CD4-positive, CD25-positive, alpha-beta regulatory T cell (primary cell): ENCODE measurements around the gene PTPRN2. TPM values are rescaled to one million over a fixed set of nuclear protein-coding genes. Genes with fewer than 3 reads are reported as not detected.
"Not testable (repeated sequence)": the region's sequence is repeated elsewhere in the genome, so short reads cannot be mapped to it uniquely, and the experiment has no call there.

Experiments used
- ATAC-seq, 2 donors: fragments of 150-1000 bp; cut with Tn5 transposase; one replicate each; pipeline ENCODE4 v1.10.0; 2021; ENCODE audit warnings: low read depth in 2 of 2, moderate number of reproducible peaks in 2 of 2, moderate library complexity in 1 of 2
- DNase-seq, 3 donors: peaks; one replicate each; pipeline versions ENCODE4 v3.0.0 to v3.0.0-alpha.2; 2012 to 2022; ENCODE audit warnings: mixed read lengths in 1 of 3
- H3K27ac ChIP-seq: one replicate; pipeline ENCODE4 v1.7.0; 2013; ENCODE audit warnings: mild to moderate bottlenecking, low read length; ENCODE audit not compliant: insufficient read depth, poor library complexity, severe bottlenecking
- H3K27me3 ChIP-seq: one replicate; pipeline ENCODE4 v1.7.0; 2013; ENCODE audit warnings: low read length; ENCODE audit not compliant: control insufficient read depth, insufficient read depth
- H3K36me3 ChIP-seq: one replicate; pipeline ENCODE4 v1.7.0; 2013; ENCODE audit warnings: mild to moderate bottlenecking, low read length, moderate library complexity; ENCODE audit not compliant: control insufficient read depth, insufficient read depth
- H3K4me1 ChIP-seq: 2 replicates; pipeline ENCODE4 v1.7.0; 2013; ENCODE audit warnings: mild to moderate bottlenecking, low read length; ENCODE audit not compliant: insufficient read depth, control insufficient read depth, poor library complexity, severe bottlenecking
- H3K4me3 ChIP-seq: one replicate; pipeline ENCODE4 v1.7.0; 2013; ENCODE audit warnings: low read depth, mild to moderate bottlenecking, low read length, moderate library complexity
- H3K9me3 ChIP-seq, 2 experiments: 1 replicate in 1 of 2; 2 replicates in 1 of 2; pipeline ENCODE4 v1.7.0; 2013; ENCODE audit warnings: low read length in 2 of 2, mild to moderate bottlenecking in 1 of 2, moderate library complexity in 1 of 2; ENCODE audit not compliant: control insufficient read depth in 2 of 2
- H3K27ac Mint-ChIP-seq, 3 donors: one replicate each; pipeline ENCODE4 v1.8.0; 2020 to 2022; ENCODE audit warnings: mild to moderate bottlenecking in 3 of 3, mixed read lengths in 3 of 3, moderate library complexity in 2 of 3
- H3K27me3 Mint-ChIP-seq: one replicate; pipeline ENCODE4 v1.8.0; 2022; ENCODE audit warnings: mild to moderate bottlenecking, mixed read lengths
- H3K36me3 Mint-ChIP-seq: one replicate; pipeline ENCODE4 v1.8.0; 2020; ENCODE audit warnings: mixed read lengths
- H3K4me1 Mint-ChIP-seq, 4 donors: one replicate each; pipeline ENCODE4 v1.8.0; 2020 to 2022; ENCODE audit warnings: mixed read lengths in 4 of 4, mild to moderate bottlenecking in 1 of 4
- H3K4me3 Mint-ChIP-seq, 4 donors: one replicate each; pipeline ENCODE4 v1.8.0; 2020 to 2022; ENCODE audit warnings: mild to moderate bottlenecking in 4 of 4, mixed read lengths in 4 of 4, moderate library complexity in 3 of 4
- H3K9me3 Mint-ChIP-seq, 7 donors: one replicate each; pipeline ENCODE4 v1.8.0; 2020 to 2022; ENCODE audit warnings: mixed read lengths in 7 of 7, mild to moderate bottlenecking in 3 of 7, moderate library complexity in 2 of 7
- polyA plus RNA-seq, 4 donors: library from polyadenylated mRNA; unstranded; fragments of 300-500 nt; fragmentation: Illumina TruSeq; gene quantifications; one replicate each; pipeline ENCODE4 v1.2.3, GENCODE V29; 2021
- total RNA-seq: library from RNA; stranded (reverse); gene quantifications from one replicate; pipeline ENCODE4 v1.2.3, GENCODE V29; 2022

Gene PTPRN2
- total and polyA plus RNA-seq, 5 donors from 2014 or later = 1.6 to 4.7 (median 2.7) TPM

DNA sequence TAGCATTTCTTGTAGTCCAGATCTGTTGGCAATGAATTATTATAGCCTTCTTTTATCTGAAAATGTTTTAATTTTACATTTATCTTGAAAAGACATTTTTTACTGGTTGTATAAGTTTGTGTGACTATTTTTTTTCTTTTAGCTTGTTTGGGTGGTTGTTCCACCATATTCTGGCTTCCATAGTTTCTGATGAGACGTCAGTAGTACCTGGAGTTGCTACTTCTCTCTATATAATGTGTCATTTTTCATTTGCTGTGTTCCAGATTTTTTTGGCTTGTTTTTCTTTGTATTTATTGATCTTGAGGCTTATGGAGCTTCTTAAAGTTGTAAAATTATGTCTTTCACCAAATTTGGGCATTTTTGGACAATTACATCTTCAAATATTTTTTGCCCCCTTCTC, 1082.0 kb downstream of the PTPRN2 start:
- DNase-seq = no peak
- no peaks in the 10 kb centered on the region for H3K27me3 ChIP-seq
- Mint-ChIP-seq H3K36me3 (peaks cover 6% of the 10 kb centered on the region), H3K27me3 (peaks cover 35% of the 10 kb centered on the region), H3K27ac (peak overlapping the region in 2 of 3 donors; percentile 75 to 98), H3K4me3 (peak overlapping the region in 1 of 4 donors; percentile 47), H3K9me3 (peaks cover 0 to 7% (median 0%) of the 10 kb centered on the region in 7 donors), H3K4me1 (peaks cover 12 to 34% (median 26%) of the 10 kb centered on the region in 4 donors)
- no peaks in the 10 kb centered on the region for H3K36me3 ChIP-seq
- H3K27ac ChIP-seq = no peak overlapping the region
- H3K4me3 ChIP-seq = no peak overlapping the region
- no peak for ATAC-seq
- H3K4me1 ChIP-seq = peaks cover 26% of the 10 kb centered on the region
- peaks cover 3 to 6% of the 10 kb centered on the region in 2 experiments for H3K9me3 ChIP-seq

DNA sequence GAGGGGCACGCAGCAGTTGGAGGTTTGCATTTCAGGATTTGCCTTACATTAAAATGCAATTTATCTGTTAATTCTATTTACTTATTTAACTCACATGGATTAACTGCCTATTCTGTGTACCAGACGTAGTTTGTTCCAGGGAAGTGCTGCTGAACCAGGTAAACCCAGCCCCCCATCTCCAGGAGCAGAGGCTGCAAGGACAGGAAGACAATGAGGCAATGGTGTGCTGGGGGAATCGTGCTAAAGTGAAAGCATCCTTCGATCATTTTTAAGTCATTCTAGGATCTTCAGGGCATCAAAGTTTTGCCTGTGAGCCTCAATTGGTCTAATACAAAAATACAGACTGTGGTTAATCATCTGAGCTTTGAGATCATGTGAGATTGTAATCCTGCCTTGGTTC, 1084.4 kb downstream of the PTPRN2 start:
- ATAC-seq (no peak), DNase-seq (peak in 1 of 3 donors; percentile 49)
- Histone ChIP-seq H3K27ac (peak overlapping the region; percentile 81), H3K4me1 (peaks cover 26% of the 10 kb centered on the region), H3K4me3 (peak overlapping the region; percentile 80), H3K9me3 (peaks cover 3 to 6% of the 10 kb centered on the region in 2 experiments), H3K27me3 (no peaks in the 10 kb centered on the region), H3K36me3 (no peaks in the 10 kb centered on the region)
- Mint-ChIP-seq H3K4me1 (peaks cover 12 to 36% (median 26%) of the 10 kb centered on the region in 4 donors), H3K4me3 (peak overlapping the region; percentile 61 to 86 (median 80)), H3K9me3 (peaks cover 0 to 7% (median 0%) of the 10 kb centered on the region in 7 donors), H3K27ac (peak overlapping the region; percentile 95 to 98 (median 96)), H3K27me3 (peaks cover 23% of the 10 kb centered on the region), H3K36me3 (peaks cover 6% of the 10 kb centered on the region)

DNA sequence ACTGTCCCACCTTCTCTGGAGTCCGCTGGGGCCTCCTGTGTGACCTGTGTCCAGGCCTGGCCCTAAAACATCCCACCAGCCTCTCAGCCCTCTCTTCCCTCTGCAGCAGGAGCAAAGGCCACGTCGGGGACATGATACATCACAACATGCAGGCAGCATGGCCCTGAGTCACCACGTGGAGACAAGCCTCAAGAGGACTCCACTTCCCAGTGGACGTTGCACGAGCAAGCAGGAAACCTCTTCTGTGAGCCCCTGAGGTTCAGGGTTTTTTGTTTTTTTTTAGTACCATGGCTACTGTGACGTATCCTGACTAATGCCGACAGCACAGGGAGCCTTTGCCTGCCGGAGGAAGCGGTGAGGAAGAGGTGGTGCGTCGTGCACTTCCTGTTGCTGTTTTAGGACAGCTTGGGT, 1084.9 kb downstream of the PTPRN2 start:
- Mint-ChIP-seq H3K36me3 (peaks cover 6% of the 10 kb centered on the region), H3K9me3 (peaks cover 0 to 7% (median 0%) of the 10 kb centered on the region in 7 donors), H3K27ac (peak overlapping the region; percentile 95 to 98 (median 96)), H3K27me3 (peaks cover 19% of the 10 kb centered on the region), H3K4me1 (peaks cover 12 to 36% (median 26%) of the 10 kb centered on the region in 4 donors), H3K4me3 (peak overlapping the region; percentile 61 to 86 (median 80))
- DNase-seq (peak; percentile 54 to 92 (median 89)), ATAC-seq (peak; percentile 97 to 98)
- Histone ChIP-seq H3K9me3 (peaks cover 3 to 6% of the 10 kb centered on the region in 2 experiments), H3K27me3 (no peaks in the 10 kb centered on the region), H3K4me3 (peak overlapping the region; percentile 80), H3K27ac (peak overlapping the region; percentile 81), H3K4me1 (peaks cover 26% of the 10 kb centered on the region), H3K36me3 (no peaks in the 10 kb centered on the region)

DNA sequence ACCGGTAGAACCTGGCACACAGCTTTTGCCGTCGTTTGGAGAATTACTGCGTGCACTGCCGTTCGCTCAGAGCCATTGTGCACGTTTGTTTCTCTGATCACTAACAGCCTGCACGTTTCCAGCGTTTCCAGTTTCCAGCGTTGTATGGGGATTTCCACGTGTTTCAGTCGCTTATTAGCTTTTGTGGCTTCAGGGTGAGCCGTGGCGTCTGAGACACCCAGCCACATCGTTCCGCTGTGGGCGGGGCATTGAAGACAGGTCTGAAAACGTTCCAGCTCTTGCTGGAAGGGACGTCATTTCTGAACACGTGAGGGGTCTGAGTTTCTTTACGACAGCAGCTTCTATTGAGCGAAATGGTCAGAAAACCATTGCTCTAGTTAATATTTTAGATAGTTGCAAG, 1086.0 kb downstream of the PTPRN2 start:
- Histone ChIP-seq H3K27me3 (no peaks in the 10 kb centered on the region), H3K36me3 (no peaks in the 10 kb centered on the region), H3K4me1 (peaks cover 26% of the 10 kb centered on the region), H3K9me3 (peaks cover 3 to 6% of the 10 kb centered on the region in 2 experiments), H3K27ac (no peak overlapping the region), H3K4me3 (no peak overlapping the region)
- peak in 2 of 3 donors; percentile 17 to 19 for DNase-seq
- H3K36me3 Mint-ChIP-seq = peaks cover under 1% of the 10 kb centered on the region
- H3K27ac Mint-ChIP-seq = peak overlapping the region in 2 of 3 donors; percentile 95 to 98
- H3K9me3 Mint-ChIP-seq = peaks cover 0 to 2% (median 0%) of the 10 kb centered on the region in 7 donors
- H3K4me1 Mint-ChIP-seq = peaks cover 12 to 40% (median 26%) of the 10 kb centered on the region in 4 donors
- H3K4me3 Mint-ChIP-seq = peak overlapping the region in 1 of 4 donors; percentile 61
- H3K27me3 Mint-ChIP-seq = peaks cover 13% of the 10 kb centered on the region
- ATAC-seq = no peak

DNA sequence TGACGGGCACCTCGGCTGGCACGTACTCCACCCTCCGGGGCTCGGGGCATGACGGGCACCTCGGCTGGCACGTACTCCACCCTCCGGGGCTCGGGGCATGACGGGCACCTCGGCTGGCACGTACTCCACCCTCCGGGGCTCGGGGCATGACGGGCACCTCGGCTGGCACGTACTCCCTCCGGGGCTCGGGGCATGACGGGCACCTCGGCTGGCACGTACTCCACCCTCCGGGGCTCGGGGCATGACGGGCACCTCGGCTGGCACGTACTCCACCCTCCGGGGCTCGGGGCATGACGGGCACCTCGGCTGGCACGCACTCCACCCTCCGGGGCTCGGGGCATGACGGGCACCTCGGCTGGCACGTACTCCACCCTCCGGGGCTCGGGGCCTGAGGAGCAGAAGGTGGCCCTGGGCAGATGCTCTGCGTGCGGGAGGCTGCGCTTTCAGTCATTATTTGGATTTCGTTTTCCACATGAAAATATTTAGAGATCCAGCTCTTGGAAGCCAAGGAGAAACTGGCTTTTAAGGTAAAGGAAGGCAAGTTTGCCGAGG, 1086.6 kb downstream of the PTPRN2 start:
- H3K4me3 Mint-ChIP-seq, H3K4me3 ChIP-seq, H3K9me3 Mint-ChIP-seq, H3K9me3 ChIP-seq, ATAC-seq, H3K36me3 Mint-ChIP-seq, DNase-seq, H3K27me3 Mint-ChIP-seq, H3K27me3 ChIP-seq, H3K27ac ChIP-seq, H3K36me3 ChIP-seq: not testable (repeated sequence)
- peak overlapping the region in 2 of 3 donors; percentile 95 to 98 for H3K27ac Mint-ChIP-seq
- peaks cover 12 to 45% (median 26%) of the 10 kb centered on the region in 4 donors for H3K4me1 Mint-ChIP-seq
- peaks cover 26% of the 10 kb centered on the region for H3K4me1 ChIP-seq

DNA sequence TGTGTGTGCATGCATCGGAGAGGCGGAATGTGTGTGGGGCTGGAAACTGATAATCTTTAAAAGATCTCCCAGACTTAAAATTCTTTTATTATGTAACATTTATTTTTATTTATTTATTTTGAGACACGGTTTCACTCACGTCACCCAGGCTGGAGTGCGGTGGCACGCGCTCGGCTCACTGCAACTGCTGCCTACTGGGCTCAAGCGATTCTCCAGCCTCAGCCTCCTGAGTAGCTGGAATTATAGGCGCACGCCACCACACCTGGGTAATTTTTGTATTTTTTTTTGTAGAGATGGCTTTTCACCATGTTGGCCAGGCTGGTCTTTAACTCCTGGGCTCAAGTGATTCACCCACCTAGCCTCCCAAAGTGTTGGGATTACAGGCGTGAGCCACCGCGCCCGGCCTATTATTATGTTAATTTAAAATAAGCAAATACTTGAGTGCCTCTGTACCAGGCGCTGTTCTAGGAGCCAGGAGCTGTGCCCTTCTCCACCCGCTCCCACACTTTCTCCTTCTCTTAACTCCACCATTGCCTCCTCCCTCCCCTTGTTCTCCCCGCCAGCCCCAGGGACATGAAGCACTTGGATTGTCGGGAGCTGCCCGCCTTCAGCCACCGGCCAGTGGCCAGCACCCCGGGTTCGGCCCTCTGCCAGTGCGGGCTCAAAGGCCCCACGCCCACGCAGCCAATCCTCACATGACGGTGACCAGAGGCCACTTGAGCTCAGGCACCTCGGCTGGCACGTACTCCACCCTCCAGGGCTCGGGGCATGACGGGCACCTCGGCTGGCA, 1087.3 kb downstream of the PTPRN2 start:
- H3K4me3 ChIP-seq = no peak overlapping the region
- Mint-ChIP-seq H3K36me3 (no peaks in the 10 kb centered on the region), H3K4me3 (no peak overlapping the region), H3K9me3 (peaks cover 0 to 2% (median 0%) of the 10 kb centered on the region in 7 donors), H3K27me3 (peaks cover 6% of the 10 kb centered on the region), H3K27ac (no peak overlapping the region), H3K4me1 (peaks cover 12 to 49% (median 26%) of the 10 kb centered on the region in 4 donors)
- H3K9me3 ChIP-seq = no peaks in the 10 kb centered on the region
- no peaks in the 10 kb centered on the region for H3K27me3 ChIP-seq
- H3K27ac ChIP-seq = no peak overlapping the region
- ATAC-seq (no peak), DNase-seq (no peak)
- no peaks in the 10 kb centered on the region for H3K36me3 ChIP-seq
- H3K4me1 ChIP-seq = peaks cover 29% of the 10 kb centered on the region

DNA sequence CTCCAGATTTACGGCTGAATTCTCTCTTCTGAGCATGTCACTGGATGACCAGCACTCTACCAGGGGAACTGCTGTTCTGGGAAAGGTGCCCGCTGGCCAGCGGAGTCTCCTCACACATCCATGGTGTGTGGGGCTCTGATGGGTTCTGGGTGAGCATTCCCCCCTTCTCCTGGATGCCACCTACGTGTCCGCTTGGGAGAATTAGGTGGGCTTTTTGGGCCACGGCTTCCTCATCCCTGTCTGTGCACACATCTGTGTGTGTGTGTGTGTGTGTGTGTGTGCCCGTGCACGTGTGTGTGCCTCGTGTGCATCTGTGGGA, 1087.8 kb downstream of the PTPRN2 start:
- Histone ChIP-seq H3K9me3 (no peaks in the 10 kb centered on the region), H3K27me3 (no peaks in the 10 kb centered on the region), H3K4me3 (no peak overlapping the region), H3K4me1 (peaks cover 32% of the 10 kb centered on the region), H3K27ac (no peak overlapping the region), H3K36me3 (no peaks in the 10 kb centered on the region)
- DNase-seq = no peak
- Mint-ChIP-seq H3K9me3 (peaks cover 0 to 2% (median 0%) of the 10 kb centered on the region in 7 donors), H3K4me1 (peaks cover 12 to 53% (median 24%) of the 10 kb centered on the region in 4 donors), H3K27ac (peak overlapping the region in 2 of 3 donors; percentile 12 to 62), H3K36me3 (no peaks in the 10 kb centered on the region), H3K4me3 (no peak overlapping the region), H3K27me3 (peaks cover 5% of the 10 kb centered on the region)
- no peak for ATAC-seq
